Heart right ventricle (tissue), 16 donors: ENCODE data around the gene SECISBP2. TPM values are rescaled to one million over a fixed set of nuclear protein-coding genes. Genes with fewer than 3 reads are reported as not detected.

Source experiments
- ATAC-seq, 8 donors: fragments of 200-7000 bp; cut with Tn5 transposase; one replicate each; pipeline ENCODE4 v1.9.1; 2020; ENCODE audit warnings: mild to moderate bottlenecking in 8 of 8, moderate library complexity in 8 of 8, moderate number of reproducible peaks in 1 of 8
- DNase-seq, 2 donors: peaks; one replicate each; pipeline ENCODE4 v3.0.0-alpha.2; 2020
- H3K27ac ChIP-seq, 10 donors: fragments of 200-600 bp; sonication (generic) in 2 of 10; one replicate each; pipeline versions ENCODE4 v1.5.0 to v1.8.0; 2020 to 2022; ENCODE audit warnings: mild to moderate bottlenecking in 3 of 10
- H3K27me3 ChIP-seq, 7 donors: fragments of 200-600 bp; one replicate each; pipeline ENCODE4 v1.8.0; 2021 to 2022; ENCODE audit warnings: mild to moderate bottlenecking in 2 of 7
- H3K36me3 ChIP-seq, 9 donors: fragments of 200-600 bp; sonication (generic) in 1 of 9; one replicate each; pipeline versions ENCODE4 v1.5.0 to v1.8.0; 2020 to 2022; ENCODE audit warnings: mild to moderate bottlenecking in 2 of 9
- H3K4me1 ChIP-seq, 9 donors: fragments of 200-600 bp; sonication (generic) in 1 of 9; one replicate each; pipeline versions ENCODE4 v1.5.0 to v1.8.0; 2020 to 2022; ENCODE audit warnings: mild to moderate bottlenecking in 4 of 9
- H3K4me3 ChIP-seq, 10 donors: fragments of 200-600 bp; sonication (generic) in 2 of 10; one replicate each; pipeline versions ENCODE4 v1.5.0 to v1.8.0; 2020 to 2022; ENCODE audit warnings: mild to moderate bottlenecking in 7 of 10, moderate library complexity in 2 of 10
- H3K9me3 ChIP-seq, 11 donors: fragments of 200-600 bp in 10 of 11; sonication (generic) in 2 of 11; one replicate each; pipeline versions ENCODE4 v1.5.0 to v1.8.0; 2013 to 2022; ENCODE audit warnings: mild to moderate bottlenecking in 2 of 11, control low read depth in 1 of 11, moderate library complexity in 1 of 11
- CTCF ChIP-seq, 9 donors: fragments of 200-600 bp; sonication (generic) in 2 of 9; IDR thresholded peaks; one replicate each; pipeline versions ENCODE4 v1.5.0 to v1.8.0; 2021 to 2022; ENCODE audit warnings: antibody characterized with exemption in 9 of 9, mild to moderate bottlenecking in 5 of 9, moderate library complexity in 1 of 9
- WGBS, 2 donors: extraction: QIAGEN DNeasy Blood & Tissue Kit; methylation state at CpG; one replicate each; pipeline ENCODE4 v1.1.7; 2013; ENCODE audit warnings: inconsistent platforms in 1 of 2; 5-methylcytosine and 5-hydroxymethylcytosine counted together
- intact Hi-C, 10 donors: fragments of 100-400 bp; cut with DNase I; formaldehyde crosslinking; loops; one replicate each; pipeline versions ENCODE4 v1.11.1 to v1.14.2; 2022
- polyA plus RNA-seq, 2 donors: library from polyadenylated mRNA; stranded (reverse); fragments of 200-250 nt; gene quantifications; one replicate each; pipeline ENCODE4 v1.2.3, GENCODE V29; 2013
- total RNA-seq, 10 donors: library from RNA; stranded (reverse); fragmentation: NEBNext Ultra II Directional in 3 of 10; extraction: Animal tissue kit (Norgen Biotek cat#: 25700) in 3 of 10; gene quantifications; one replicate each; pipeline versions ENCODE4 v1.2.1 to v1.2.4, GENCODE V29; 2021 to 2023
- donor health status: Arrhythmogenic right ventricular cardiomyopathy.
- donor health status: ischemic (EF 13 %, LVEDD 7.1; RV severe dilation, severe dysfunction).
- donor health status: healthy with polysubstance abuse.
- donor health status: DM: no; HTN: yes; CAD: no.
- donor health status: DM: no; HTN: no; CAD: no.
- donor health status: ischemic (EF 25% LVEDD 6.9; RV normal size, moderate dysfunction).
- donor health status: ischemic (EF 25% LVEDD 5.7; RV mildly dilated, moderate dysfunction).
- donor health status: healthy.
- donor health status: DM: yes; HTN: yes; CAD: no.
- donor health status: Ischemic cardiomyopathy.
- donor health status: ischemic (EF 35%, LVEDD 5.7; RV mildly dilated, moderate dysfunction).
- donor health status: nonischemic (EF 11% LVEDD 7.7; RV severe dilation, severe dysfunction).
- donor health status: DM: yes; HTN: yes; CAD: no.
- donor health status: PGD.
- donor health status: ischemic (EF 29% LVEDD 5.4; RV normal size, mild dysfunction).
- donor health status: nonischemic (EF 23%, LVEDD 6.1; RV moderate dilation, normal function).

Gene SECISBP2
- total and polyA plus RNA-seq, 12 donors: 13.9 to 20.1 (median 17.0) TPM

- no peaks in the 10 kb centered on the region for H3K27me3 ChIP-seq
- no peaks in the 10 kb centered on the region for H3K9me3 ChIP-seq
- no peak for TF ChIP-seq CTCF (IDR thresholded peaks at IDR 0.05)
- H3K4me3 ChIP-seq: no peak overlapping the region
- DNase-seq (no peak), ATAC-seq (no peak)
- WGBS, 2 donors: 84 to 86% methylated on average over 16 of the region's 16 CpGs
- H3K36me3 ChIP-seq: peaks cover 0 to 92% (median 0%) of the 10 kb centered on the region in 9 donors
- intact Hi-C loops: loop anchor here in 2 of 10 donors (10.0 kb wide), 1 partner anchor 162 kb away; no protein-coding TSS in a partner anchor
- peaks cover 0 to 28% (median 6%) of the 10 kb centered on the region in 9 donors for H3K4me1 ChIP-seq
- no peak overlapping the region for H3K27ac ChIP-seq
Measured at GRCh38 chr9:89383030-89383720, 64.9 kb downstream of the SECISBP2 start.

GRCh38 chr9:89383721-89384300 is 65.5 kb downstream of the SECISBP2 start:
- H3K4me3 ChIP-seq: no peak overlapping the region
- H3K27me3 ChIP-seq: no peaks in the 10 kb centered on the region
- TF ChIP-seq CTCF (IDR thresholded peaks at IDR 0.05): no peak
- ATAC-seq (no peak), DNase-seq (no peak)
- H3K27ac ChIP-seq: no peak overlapping the region
- intact Hi-C loops: loop anchor here in 2 of 10 donors (10.0 kb wide), 1 partner anchor 161 kb away; no protein-coding TSS in a partner anchor
- peaks cover 0 to 92% (median 0%) of the 10 kb centered on the region in 9 donors for H3K36me3 ChIP-seq
- peaks cover 0 to 33% (median 6%) of the 10 kb centered on the region in 9 donors for H3K4me1 ChIP-seq
- H3K9me3 ChIP-seq: no peaks in the 10 kb centered on the region
- 92 to 95% methylated on average over 19 of the region's 19 CpGs for WGBS, 2 donors

DNA sequence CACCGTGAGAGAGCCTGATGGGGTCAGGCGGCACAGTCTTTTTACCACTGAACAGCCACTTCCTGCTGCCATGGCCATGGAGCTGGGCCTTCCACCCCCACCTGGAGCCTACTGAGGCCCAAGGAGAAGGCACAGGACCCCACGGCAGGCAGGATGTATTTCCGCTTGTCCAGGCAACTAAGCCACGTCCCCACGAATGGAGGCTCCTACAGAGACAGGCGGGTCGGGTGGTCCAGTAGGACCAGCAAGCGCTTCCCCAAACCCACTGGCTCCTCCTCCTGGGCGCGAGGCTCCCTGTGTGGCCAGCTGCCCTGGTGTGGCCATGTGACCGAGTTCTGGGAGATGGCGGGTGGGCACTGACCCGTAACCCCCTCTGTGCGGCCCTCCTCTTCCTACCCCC is 66.5 kb downstream of the SECISBP2 start:
- H3K36me3 ChIP-seq: peaks cover 0 to 92% (median 0%) of the 10 kb centered on the region in 9 donors
- no peaks in the 10 kb centered on the region for H3K9me3 ChIP-seq
- peaks cover 0 to 32% (median 6%) of the 10 kb centered on the region in 9 donors for H3K4me1 ChIP-seq
- H3K27me3 ChIP-seq: no peaks in the 10 kb centered on the region
- no peak overlapping the region for H3K27ac ChIP-seq
- no peak overlapping the region for H3K4me3 ChIP-seq
- intact Hi-C loops: loop anchor here in 3 of 10 donors (5.0 to 10.0 kb wide), 2 partner anchors 160 to 163 kb away; no protein-coding TSS in a partner anchor
- no peak for DNase-seq
- TF ChIP-seq CTCF (IDR thresholded peaks at IDR 0.05): no peak
- ATAC-seq: no peak
- WGBS, 2 donors: 94 to 97% methylated on average over 15 of the region's 15 CpGs

GRCh38 chr9:89386206-89386605 is 67.9 kb downstream of the SECISBP2 start:
- no peak for TF ChIP-seq CTCF (IDR thresholded peaks at IDR 0.05)
- ATAC-seq (no peak), DNase-seq (no peak)
- Histone ChIP-seq H3K27ac (no peak overlapping the region), H3K9me3 (no peaks in the 10 kb centered on the region), H3K36me3 (peaks cover 0 to 92% (median 0%) of the 10 kb centered on the region in 9 donors), H3K27me3 (no peaks in the 10 kb centered on the region), H3K4me3 (no peak overlapping the region), H3K4me1 (peaks cover 0 to 29% (median 6%) of the 10 kb centered on the region in 9 donors)
- intact Hi-C loops: loop anchor here in 3 of 10 donors (5.0 to 10.0 kb wide), 2 partner anchors 159 to 161 kb away; no protein-coding TSS in a partner anchor
- 87% methylated on average over 11 of the region's 11 CpGs for WGBS, 2 donors
